Measurements from ENCODE around the gene OOEP.

GRCh38 chr6:73375216-73375615, 5.5 kb upstream of the OOEP start:
- no peak for TF ChIP-seq CTCF (IDR thresholded peaks at IDR 0.05)
- TF ChIP-seq POLR2AphosphoS5 (IDR thresholded peaks at IDR 0.05) = no peak
- TF ChIP-seq POLR2A (IDR thresholded peaks at IDR 0.05) = no peak

All from upper lobe of left lung (tissue), 4 donors.